ENCODE measurements around the gene SMYD1.

Gene SMYD1

DNA sequence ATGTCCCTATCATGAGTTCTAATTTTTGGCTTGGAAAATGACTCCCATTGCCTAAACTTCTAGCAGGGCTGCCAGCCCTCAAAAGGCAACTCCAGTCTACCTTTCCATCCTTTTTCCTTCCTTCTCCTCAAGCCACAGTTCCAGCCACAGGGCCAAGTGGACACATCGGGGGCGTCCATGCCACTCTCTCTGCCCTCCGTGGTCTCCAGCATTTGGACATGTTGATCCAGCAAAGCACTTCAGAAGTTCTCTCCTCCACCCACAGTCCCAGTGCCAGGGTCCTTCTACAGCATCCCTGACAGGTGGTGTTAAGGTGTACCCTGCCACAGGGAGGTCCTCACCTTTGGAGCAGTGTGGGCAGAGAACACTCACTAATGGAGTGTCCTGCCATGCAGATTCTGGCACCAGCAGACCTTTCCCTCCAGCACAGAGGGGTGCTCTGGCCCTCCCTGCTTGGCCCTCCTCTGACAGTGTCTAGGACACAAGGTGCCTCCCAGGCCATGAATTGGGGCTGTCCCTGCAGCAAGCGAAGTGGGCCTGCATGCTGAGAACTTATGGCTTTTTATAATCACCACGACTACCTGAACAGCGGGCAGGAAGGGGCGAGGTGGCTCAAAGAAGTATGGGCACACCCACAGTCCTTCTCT, 61.8 kb downstream of the SMYD1 start:
- H3K4me1 Mint-ChIP-seq (ENCODE audit: low read depth), result no peaks in the 10 kb centered on the region
- peaks cover 15% of the 10 kb centered on the region for H3K27me3 Mint-ChIP-seq
- no peaks in the 10 kb centered on the region for H3K9me3 Mint-ChIP-seq
- H3K36me3 Mint-ChIP-seq (ENCODE audit: low read depth), result no peaks in the 10 kb centered on the region
- H3K4me3 Mint-ChIP-seq, result no peak overlapping the region
- no peak overlapping the region for H3K27ac Mint-ChIP-seq

DNA sequence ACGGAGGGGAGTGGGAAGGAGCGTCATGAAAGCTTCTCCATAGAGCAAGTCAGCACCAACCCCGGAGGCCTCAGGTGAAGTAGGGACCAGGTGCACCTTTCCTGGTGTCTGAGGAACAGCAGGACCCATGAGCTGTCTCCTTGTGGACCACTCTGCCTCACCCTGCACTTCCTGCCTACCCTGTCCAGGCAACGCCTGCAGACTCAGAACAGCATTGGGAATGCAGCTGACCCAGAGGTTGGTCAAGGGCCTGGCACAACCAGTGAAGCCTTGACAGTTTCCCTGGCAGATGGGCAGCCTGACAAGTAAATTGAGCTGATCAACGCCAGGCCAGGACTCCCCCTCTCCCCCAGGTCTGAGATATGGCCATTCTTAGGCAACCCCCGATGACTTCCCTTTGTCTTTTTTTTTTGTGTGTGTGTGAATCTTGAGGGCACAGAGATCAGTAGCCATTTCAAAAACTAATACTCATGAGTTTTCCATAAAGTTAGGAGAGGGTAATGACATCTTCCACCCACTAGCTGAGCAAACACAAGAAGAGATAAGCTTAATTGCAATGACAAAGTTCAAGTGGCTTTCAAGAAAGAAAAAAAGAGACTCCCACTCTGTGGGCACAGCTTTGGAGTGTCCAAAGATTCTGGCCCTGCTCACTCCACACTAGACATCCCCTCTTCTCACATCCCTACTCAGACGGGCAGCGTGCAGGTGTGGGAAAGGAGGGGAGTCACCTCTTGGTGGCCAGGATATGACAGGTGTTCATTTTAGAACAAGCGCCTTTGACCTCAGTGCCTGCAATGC, 63.8 kb downstream of the SMYD1 start:
- H3K9me3 Mint-ChIP-seq, result no peaks in the 10 kb centered on the region
- H3K27me3 Mint-ChIP-seq, result peaks cover 22% of the 10 kb centered on the region
- H3K27ac Mint-ChIP-seq, result no peak overlapping the region
- H3K36me3 Mint-ChIP-seq (ENCODE audit: low read depth), result no peaks in the 10 kb centered on the region
- H3K4me3 Mint-ChIP-seq, result no peak overlapping the region
- no peaks in the 10 kb centered on the region for H3K4me1 Mint-ChIP-seq (ENCODE audit: low read depth)

DNA sequence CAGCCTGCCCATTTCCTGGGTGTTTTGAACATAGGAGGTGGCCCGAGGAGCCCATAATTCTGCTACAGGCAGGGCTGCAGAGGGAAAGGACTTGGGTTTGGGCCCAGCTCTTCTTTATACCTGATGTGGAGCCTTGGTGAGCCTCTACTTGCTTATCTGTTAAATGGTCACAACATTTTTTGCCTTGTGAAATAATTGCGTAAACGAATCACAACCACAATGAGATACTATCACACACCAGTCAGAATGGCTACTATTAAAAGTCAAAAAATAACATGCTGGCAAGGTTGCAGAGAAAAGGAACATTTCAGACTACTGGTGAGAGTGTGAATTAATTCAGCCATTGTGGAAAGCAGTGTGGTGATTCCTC, 64.4 kb downstream of the SMYD1 start:
- peaks cover 20% of the 10 kb centered on the region for H3K27me3 Mint-ChIP-seq
- no peak overlapping the region for H3K27ac Mint-ChIP-seq
- H3K9me3 Mint-ChIP-seq, result no peaks in the 10 kb centered on the region
- no peaks in the 10 kb centered on the region for H3K36me3 Mint-ChIP-seq (ENCODE audit: low read depth)
- no peaks in the 10 kb centered on the region for H3K4me1 Mint-ChIP-seq (ENCODE audit: low read depth)
- H3K4me3 Mint-ChIP-seq, result no peak overlapping the region

DNA sequence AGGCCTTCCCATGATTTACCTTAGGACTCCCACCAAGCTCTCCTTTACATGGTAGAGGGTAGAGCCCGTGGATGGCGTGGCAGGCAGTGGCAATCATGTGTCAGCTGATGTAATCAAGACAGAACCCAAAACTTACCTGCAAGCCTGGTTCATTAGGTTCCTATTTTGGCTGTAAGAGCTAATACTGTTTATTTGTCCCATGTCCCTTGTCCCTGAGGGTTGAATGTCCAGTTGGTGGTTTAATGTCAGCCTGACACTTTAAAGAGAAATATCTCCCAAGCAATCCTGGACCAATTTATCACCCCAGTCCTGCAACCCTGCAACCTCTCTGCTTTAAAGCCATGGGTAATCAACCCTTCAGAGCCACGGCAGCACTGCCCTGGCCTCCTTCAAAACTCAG, 66.2 kb downstream of the SMYD1 start:
- Mint-ChIP-seq H3K27me3 (peaks cover 26% of the 10 kb centered on the region), H3K9me3 (no peaks in the 10 kb centered on the region), H3K27ac (no peak overlapping the region), H3K36me3 (ENCODE audit: low read depth) (no peaks in the 10 kb centered on the region), H3K4me3 (no peak overlapping the region), H3K4me1 (ENCODE audit: low read depth) (no peaks in the 10 kb centered on the region)

DNA sequence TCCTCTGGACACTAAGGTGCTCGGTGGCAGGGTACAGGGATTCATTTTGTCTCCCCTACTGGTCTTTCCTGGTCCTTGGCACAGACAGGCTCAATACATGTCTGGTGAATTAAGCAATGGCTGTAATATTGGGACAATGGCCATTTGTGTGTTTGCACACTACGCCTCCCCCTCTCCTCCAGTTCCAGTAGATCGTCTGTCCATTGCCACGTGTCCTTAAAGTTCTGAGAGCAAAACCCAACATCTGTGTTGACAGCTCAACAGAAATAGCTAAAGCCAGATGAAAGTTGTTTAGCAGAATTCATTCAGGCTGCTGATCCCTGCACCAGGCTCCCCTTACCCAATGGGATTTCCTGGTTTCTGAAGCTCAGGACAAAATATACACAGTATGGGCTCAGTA, 69.2 kb downstream of the SMYD1 start:
- Mint-ChIP-seq H3K4me3 (no peak overlapping the region), H3K4me1 (ENCODE audit: low read depth) (no peaks in the 10 kb centered on the region), H3K36me3 (ENCODE audit: low read depth) (no peaks in the 10 kb centered on the region), H3K27ac (no peak overlapping the region), H3K9me3 (peaks cover 3% of the 10 kb centered on the region), H3K27me3 (peaks cover 33% of the 10 kb centered on the region)

DNA sequence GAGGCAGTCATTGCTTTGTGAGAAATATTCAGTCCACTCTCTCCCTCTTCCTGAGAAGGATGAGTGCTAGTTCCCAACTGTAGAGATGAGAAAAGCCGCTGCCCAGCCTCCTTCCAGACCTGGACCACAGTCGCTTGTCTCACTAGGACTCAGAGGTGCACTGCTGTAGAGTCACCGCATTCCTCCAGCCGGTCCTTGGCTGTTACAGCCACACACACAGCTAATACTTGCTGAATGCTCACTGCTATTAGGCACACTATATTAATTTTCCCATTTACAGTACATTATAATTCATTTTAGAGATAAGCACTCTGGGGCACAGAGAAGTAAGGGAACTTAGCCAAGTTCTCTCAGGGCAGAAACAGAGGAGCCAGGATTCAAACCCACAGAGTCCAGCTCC, 70.2 kb downstream of the SMYD1 start:
- H3K27me3 Mint-ChIP-seq, result peaks cover 37% of the 10 kb centered on the region
- no peaks in the 10 kb centered on the region for H3K36me3 Mint-ChIP-seq (ENCODE audit: low read depth)
- no peak overlapping the region for H3K4me3 Mint-ChIP-seq
- no peaks in the 10 kb centered on the region for H3K4me1 Mint-ChIP-seq (ENCODE audit: low read depth)
- H3K27ac Mint-ChIP-seq, result no peak overlapping the region
- peaks cover 6% of the 10 kb centered on the region for H3K9me3 Mint-ChIP-seq

DNA sequence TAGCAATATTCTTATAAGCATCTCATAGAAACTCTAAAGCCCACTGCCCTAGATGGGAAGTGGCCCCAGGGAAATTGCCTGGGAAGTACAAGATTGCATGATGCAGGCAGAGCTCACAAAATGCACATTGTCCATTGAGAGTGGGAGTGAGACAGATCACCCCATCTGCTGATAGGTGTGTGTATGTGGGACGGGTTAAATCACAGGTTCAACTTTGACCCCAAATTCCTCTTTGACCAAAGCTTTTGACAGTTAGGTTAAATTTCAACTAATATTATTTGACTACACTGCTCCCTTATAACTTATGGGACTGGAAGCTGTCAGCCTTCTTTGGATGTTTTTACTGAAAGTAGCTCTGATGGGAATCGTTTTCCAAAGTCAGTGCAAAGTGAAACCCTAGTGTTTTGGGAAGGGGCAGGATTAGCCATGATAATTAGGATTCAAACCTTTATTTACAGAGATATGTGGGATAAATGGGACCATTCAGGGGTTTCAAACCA, 71.6 kb downstream of the SMYD1 start:
- H3K4me3 Mint-ChIP-seq, result no peak overlapping the region
- H3K27me3 Mint-ChIP-seq, result peaks cover 44% of the 10 kb centered on the region
- no peaks in the 10 kb centered on the region for H3K4me1 Mint-ChIP-seq (ENCODE audit: low read depth)
- H3K27ac Mint-ChIP-seq, result no peak overlapping the region
- peaks cover 6% of the 10 kb centered on the region for H3K9me3 Mint-ChIP-seq
- H3K36me3 Mint-ChIP-seq (ENCODE audit: low read depth), result no peaks in the 10 kb centered on the region

DNA sequence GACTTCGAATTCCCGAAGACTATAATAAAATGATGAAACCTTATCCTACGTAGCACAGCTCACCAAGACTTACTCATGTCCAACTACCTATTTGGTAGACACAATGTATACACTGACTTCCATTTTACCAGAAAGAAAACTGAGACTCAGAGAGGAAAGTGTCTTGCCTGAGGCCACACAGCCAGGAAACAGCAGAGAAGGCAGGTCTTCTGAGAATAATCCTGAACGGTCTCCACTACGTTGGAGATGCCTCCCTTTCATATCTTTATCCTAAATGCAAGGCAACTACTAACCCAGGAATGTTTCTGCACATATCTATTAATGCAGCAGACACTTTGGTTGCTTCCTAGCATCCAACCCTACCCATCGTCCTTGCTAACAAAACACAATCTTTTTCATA, 72.2 kb downstream of the SMYD1 start:
- Mint-ChIP-seq H3K4me1 (ENCODE audit: low read depth) (no peaks in the 10 kb centered on the region), H3K27me3 (peaks cover 42% of the 10 kb centered on the region), H3K27ac (no peak overlapping the region), H3K9me3 (peaks cover 6% of the 10 kb centered on the region), H3K36me3 (ENCODE audit: low read depth) (no peaks in the 10 kb centered on the region), H3K4me3 (no peak overlapping the region)

DNA sequence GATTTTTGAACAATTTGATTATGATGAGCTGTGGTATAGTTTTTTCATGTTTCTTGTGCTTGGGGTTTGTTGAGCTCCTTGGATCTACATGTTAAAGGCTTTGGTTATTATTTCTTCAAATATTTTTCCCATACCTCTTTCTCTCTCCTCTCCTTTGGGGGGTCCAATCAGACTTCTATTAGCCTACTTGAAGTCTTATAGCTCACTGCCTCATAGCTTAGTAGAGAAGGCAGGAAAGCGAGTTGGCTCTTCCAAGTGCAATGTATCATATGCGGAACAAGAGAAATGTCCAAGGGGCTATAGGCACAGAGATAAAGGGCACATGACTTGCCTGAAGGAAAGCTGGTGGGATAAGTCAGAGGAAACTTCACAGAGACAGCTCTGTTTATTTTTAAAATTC, 74.3 kb downstream of the SMYD1 start:
- no peak overlapping the region for H3K4me3 Mint-ChIP-seq
- H3K4me1 Mint-ChIP-seq (ENCODE audit: low read depth), result no peaks in the 10 kb centered on the region
- no peak overlapping the region for H3K27ac Mint-ChIP-seq
- peaks cover 38% of the 10 kb centered on the region for H3K27me3 Mint-ChIP-seq
- H3K9me3 Mint-ChIP-seq, result peaks cover 6% of the 10 kb centered on the region
- H3K36me3 Mint-ChIP-seq (ENCODE audit: low read depth), result no peaks in the 10 kb centered on the region

DNA sequence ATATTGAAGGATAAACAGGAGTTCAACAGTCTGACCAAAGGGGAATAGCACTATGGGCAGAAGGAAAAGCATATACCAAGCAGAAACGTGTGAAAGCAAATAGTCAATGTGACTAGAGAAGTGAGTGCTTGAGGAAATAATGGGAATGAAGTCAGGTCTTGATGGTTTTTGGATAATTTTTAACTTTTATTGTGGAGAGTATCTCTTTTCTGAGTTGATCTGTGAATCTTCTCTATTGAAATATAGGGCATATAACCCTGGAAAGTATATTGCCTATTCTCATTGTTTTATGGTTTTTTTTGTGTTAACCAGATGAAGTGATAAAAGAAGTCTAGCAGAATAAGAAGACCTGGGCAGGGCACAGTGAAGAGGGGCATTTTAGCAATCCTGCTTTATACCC, 76.6 kb downstream of the SMYD1 start:
- Mint-ChIP-seq H3K27ac (no peak overlapping the region), H3K4me3 (no peak overlapping the region), H3K27me3 (peaks cover 32% of the 10 kb centered on the region), H3K4me1 (ENCODE audit: low read depth) (no peaks in the 10 kb centered on the region), H3K9me3 (peaks cover 12% of the 10 kb centered on the region), H3K36me3 (ENCODE audit: low read depth) (no peaks in the 10 kb centered on the region)

DNA sequence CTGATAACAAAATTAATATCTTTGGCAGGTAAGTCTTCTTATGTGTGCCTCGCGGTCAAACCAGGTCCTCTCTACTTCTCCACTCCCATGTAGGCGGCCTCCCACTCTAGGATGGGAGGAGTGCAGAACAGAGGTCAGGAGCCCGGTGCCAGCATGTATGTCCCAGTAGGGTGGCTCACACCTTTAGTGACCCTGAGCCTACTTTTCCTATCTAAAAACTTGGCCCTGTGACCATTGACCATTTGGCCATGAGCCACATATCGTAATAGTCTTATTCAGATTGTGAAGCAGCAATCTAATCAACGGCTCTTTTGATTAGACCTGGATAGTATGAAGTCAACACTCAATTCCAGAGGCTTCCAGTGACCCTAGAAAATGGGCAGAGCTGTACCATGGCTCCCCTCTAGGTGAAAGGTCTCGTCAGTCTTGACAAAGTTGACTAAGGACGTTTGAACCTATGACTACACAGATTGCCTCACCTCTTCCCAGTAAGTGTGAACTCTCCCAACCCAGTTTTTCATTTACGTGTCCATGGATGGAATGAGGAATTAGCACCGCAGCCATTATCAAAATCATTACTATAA, 77.4 kb downstream of the SMYD1 start:
- H3K4me1 Mint-ChIP-seq (ENCODE audit: low read depth), result no peaks in the 10 kb centered on the region
- no peaks in the 10 kb centered on the region for H3K36me3 Mint-ChIP-seq (ENCODE audit: low read depth)
- H3K9me3 Mint-ChIP-seq, result peaks cover 13% of the 10 kb centered on the region
- H3K4me3 Mint-ChIP-seq, result no peak overlapping the region
- peaks cover 32% of the 10 kb centered on the region for H3K27me3 Mint-ChIP-seq
- no peak overlapping the region for H3K27ac Mint-ChIP-seq

DNA sequence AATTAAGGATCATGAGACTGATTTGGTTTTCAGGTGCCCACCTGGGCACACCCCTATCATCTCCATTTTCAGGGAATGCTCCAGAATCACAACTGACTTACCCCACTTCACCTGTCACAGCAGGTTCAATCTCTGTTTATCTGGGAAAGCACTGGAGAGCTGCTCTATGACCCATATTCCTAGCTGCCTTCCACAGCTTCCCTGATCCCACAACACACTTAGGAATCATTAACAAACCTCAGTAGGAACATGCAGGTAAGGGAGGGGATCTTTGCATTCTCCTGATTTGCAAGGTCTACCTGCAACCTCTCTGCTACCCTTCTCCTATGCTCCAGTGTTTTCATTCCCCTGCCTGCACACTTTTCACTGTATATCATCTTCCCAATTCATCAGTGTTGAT, 79.0 kb downstream of the SMYD1 start:
- Mint-ChIP-seq H3K4me3 (no peak overlapping the region), H3K27me3 (peaks cover 27% of the 10 kb centered on the region), H3K36me3 (ENCODE audit: low read depth) (no peaks in the 10 kb centered on the region), H3K9me3 (peaks cover 13% of the 10 kb centered on the region), H3K27ac (no peak overlapping the region), H3K4me1 (ENCODE audit: low read depth) (no peaks in the 10 kb centered on the region)

DNA sequence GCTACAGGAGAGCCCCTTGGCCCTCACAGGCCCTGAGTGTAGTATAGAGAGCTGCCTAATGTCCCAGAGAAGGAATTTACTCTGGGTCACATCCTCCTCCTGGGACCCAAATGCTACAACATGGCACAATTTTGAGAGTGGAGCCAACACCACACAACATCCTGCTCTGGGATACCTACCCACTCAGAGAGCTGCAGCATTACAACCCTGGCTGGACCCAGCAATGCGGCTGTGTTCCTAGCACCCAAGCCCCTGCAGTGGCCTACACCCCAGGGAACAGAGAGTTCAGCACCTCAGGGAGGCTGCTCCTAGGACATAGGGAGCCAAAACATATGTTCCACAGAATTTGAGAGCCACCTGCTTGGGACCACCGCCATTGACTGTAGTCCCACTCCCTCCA, 79.5 kb downstream of the SMYD1 start:
- H3K4me3 Mint-ChIP-seq, result no peak overlapping the region
- H3K9me3 Mint-ChIP-seq, result peaks cover 13% of the 10 kb centered on the region
- H3K36me3 Mint-ChIP-seq (ENCODE audit: low read depth), result peaks cover 1% of the 10 kb centered on the region
- peaks cover 25% of the 10 kb centered on the region for H3K27me3 Mint-ChIP-seq
- H3K27ac Mint-ChIP-seq, result no peak overlapping the region
- no peaks in the 10 kb centered on the region for H3K4me1 Mint-ChIP-seq (ENCODE audit: low read depth)

DNA sequence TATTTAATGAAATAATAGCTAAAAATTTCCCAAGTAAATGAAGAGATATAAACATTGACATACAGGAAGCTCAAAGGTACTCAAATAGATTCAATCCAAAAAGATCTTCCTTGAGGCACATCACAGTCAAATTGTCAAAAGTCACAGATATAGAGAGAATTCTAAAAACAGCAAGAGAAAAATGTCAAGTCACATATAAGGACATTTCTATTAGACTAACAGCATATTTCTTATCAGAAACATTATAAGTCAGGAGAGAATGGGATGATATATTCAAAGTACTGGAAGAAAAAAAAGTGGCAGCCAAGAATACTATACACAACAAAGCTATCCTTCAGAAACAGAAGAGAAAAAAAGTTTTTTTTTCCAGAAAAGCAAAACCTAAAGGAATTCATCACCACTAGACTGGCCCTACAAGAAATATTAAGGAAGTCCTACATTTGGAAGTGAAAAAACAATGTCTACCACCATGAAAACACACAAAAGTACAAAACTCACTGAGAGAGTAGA, 81.4 kb downstream of the SMYD1 start:
- Mint-ChIP-seq H3K27me3 (peaks cover 19% of the 10 kb centered on the region), H3K36me3 (ENCODE audit: low read depth) (peaks cover 6% of the 10 kb centered on the region), H3K4me3 (no peak overlapping the region)

DNA sequence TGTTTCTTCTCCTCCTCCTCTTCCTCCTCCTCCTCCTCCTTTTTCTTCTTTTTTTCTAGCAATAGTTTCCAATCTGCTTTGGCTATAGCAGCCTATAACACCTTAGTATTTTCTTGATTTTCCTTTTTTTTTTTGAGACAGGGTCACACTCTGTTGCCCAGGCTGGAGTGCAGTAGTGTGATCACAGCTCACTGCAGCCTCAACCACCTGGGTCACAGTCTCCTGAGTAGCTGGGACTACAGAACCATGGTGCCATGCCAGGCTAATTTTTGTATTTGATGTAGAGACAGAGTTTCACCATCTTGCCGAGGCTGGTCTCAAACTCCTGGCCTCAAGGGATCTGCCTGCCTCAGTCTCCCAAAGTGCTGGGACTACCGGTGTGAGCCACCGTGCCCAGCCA, 91.9 kb downstream of the SMYD1 start:
- Mint-ChIP-seq H3K9me3 (no peaks in the 10 kb centered on the region), H3K4me3 (no peak overlapping the region), H3K27me3 (no peaks in the 10 kb centered on the region), H3K27ac (no peak overlapping the region), H3K36me3 (ENCODE audit: low read depth) (no peaks in the 10 kb centered on the region), H3K4me1 (ENCODE audit: low read depth) (no peaks in the 10 kb centered on the region)

More for the DNA sequence above, 81.4 kb downstream of the SMYD1 start:
- H3K9me3 Mint-ChIP-seq, result peaks cover 25% of the 10 kb centered on the region
- no peaks in the 10 kb centered on the region for H3K4me1 Mint-ChIP-seq (ENCODE audit: low read depth)
- H3K27ac Mint-ChIP-seq, result no peak overlapping the region
